ENCODE data around the gene PLXDC1.
A peak's percentile ranks its signal among the peaks of the same experiment; 100 is the strongest.

PLXDC1 gene

DNA sequence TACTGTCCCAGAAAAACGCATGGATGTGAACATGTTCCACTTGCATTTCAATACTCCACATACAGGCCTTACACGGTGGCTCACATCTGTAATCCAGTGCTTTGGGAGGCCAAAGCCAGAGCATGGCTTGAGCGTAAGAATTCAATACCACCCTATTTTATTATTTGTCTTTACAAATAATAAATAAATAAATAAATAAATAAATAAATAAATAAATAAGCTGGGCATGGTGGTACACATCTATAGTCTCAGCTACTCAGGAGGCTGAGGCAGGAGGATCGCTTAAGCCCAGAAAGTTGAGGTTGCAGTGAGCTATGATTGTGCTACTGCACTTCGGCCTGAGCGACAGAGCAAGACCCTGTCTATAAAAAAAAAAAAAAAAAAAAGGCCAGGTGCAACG, 53.9 kb downstream of the PLXDC1 start:
- Mint-ChIP-seq H3K4me3 (no peak overlapping the region), H3K27ac (no peak overlapping the region), H3K4me1 (peaks cover 46 to 60% of the 10 kb centered on the region in 2 donors), H3K36me3 (no peaks in the 10 kb centered on the region), H3K9me3 (no peaks in the 10 kb centered on the region), H3K27me3 (peaks cover 17% of the 10 kb centered on the region in 2 donors)
- DNase-seq (no peak), ATAC-seq (replicated peaks) (no peak)

DNA sequence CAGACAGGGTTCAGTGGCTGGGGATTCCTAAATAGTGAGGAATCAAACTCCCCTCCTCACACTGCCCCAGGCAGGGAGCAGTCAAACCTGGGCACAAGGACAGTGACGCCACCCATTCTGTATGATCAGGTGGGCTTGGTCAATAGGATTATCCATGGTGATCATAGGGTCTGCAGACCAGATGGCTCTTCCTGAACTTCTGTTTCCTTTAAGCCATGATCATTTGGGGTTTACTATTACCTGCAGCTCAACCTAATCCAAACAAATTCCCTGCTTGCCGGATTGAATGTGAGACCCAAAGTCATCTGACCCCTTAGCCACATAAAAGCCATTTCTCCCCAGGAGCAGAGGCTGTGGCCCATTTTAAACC, 54.3 kb downstream of the PLXDC1 start:
- H3K4me3 Mint-ChIP-seq = no peak overlapping the region
- H3K9me3 Mint-ChIP-seq = no peaks in the 10 kb centered on the region
- no peak for ATAC-seq (replicated peaks)
- H3K27me3 Mint-ChIP-seq = peaks cover 17% of the 10 kb centered on the region in 2 donors
- no peaks in the 10 kb centered on the region for H3K36me3 Mint-ChIP-seq
- peaks cover 48 to 64% of the 10 kb centered on the region in 2 donors for H3K4me1 Mint-ChIP-seq
- no peak overlapping the region for H3K27ac Mint-ChIP-seq
- DNase-seq = no peak

DNA sequence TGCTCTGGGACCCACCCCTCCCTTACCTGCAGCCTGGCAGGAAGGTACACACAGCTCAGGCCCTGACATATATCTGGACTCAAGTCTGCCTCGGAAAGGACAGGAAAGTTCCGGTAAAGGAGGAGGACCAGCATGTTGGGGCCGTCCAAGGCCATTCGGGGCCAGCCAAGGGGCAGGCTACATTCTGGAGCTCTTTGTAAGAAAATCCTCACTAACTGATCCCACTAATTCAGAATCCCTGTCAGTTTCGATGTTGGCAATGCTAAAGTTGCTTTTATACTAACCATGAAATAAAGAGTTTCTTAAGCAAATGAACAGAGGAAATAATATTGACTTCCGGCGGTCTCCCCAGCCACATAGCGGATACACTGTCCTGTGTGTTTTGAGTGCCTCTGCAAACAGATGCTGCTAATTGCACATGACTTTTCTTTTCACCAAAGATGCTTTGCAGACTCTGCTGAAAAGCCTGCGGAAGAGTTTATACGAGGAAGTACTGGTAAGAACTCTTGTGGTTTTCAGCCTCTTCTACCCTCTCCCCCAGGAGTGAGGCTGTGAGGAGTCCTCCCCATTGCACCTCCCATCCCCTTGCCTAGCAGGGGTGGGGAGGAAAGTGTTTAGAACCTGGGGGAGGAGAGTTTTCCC, 54.8 kb downstream of the PLXDC1 start:
- Mint-ChIP-seq H3K27me3 (peaks cover 17% of the 10 kb centered on the region in 2 donors), H3K27ac (no peak overlapping the region), H3K4me3 (no peak overlapping the region), H3K4me1 (peaks cover 47 to 67% of the 10 kb centered on the region in 2 donors), H3K36me3 (no peaks in the 10 kb centered on the region), H3K9me3 (no peaks in the 10 kb centered on the region)
- ATAC-seq (replicated peaks) = no peak
- DNase-seq = no peak

DNA sequence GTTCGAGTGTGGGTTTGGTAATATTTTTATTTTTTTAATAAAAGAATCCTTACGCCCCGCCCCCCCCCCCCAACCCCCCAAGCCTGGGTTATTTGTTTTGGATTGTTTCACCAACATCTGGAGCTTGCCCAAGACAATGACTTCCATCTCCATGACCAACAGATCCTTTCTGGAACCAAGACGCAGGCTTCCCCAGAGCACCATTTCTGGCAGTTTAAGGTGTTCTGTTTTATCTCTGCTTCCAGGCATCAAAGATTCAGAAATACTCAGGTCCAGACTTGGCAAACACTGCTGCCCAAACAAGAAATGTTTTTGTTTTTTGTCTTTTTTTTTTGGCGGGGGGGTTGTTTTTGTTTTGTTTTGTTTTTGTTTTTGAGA, 56.1 kb downstream of the PLXDC1 start:
- ATAC-seq (replicated peaks) (no peak), DNase-seq (no peak)
- H3K4me1 Mint-ChIP-seq = peaks cover 49 to 66% of the 10 kb centered on the region in 2 donors
- no peak overlapping the region for H3K4me3 Mint-ChIP-seq
- no peaks in the 10 kb centered on the region for H3K9me3 Mint-ChIP-seq
- H3K27me3 Mint-ChIP-seq = peaks cover 17% of the 10 kb centered on the region in 2 donors
- H3K27ac Mint-ChIP-seq = no peak overlapping the region
- no peaks in the 10 kb centered on the region for H3K36me3 Mint-ChIP-seq

DNA sequence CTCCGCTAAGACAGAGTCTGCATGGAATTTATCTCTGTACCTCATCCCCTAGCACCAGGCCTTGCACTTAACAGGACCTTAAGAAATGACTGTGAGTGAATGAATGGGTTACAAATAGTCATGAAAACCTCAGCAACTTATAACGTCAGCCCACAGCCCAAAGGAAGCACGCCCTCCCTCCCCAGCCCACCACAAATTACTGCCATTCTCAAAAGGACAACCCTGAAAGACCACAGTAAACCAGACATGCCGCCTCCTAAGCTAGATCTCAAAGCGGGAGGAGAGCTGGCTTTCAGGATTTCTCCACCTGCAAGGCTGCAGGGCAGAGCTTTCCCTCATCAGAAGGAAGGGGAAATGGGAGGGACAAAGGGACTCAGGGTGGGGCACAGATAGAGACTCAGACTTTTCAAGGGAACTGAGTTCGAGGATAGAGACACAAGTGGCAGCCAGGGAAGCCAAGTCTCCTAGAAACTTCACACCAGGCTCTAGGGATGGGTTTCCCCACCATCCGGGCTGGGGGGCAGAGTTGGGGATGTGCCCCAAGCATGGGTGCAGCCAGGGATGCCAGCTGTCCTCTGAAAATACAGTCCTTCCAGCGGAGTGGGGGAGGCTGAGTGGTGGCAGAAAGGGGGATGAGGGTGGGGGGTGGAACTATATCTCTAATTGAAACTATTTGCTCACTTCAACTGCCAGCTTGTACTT, 56.7 kb downstream of the PLXDC1 start:
- Mint-ChIP-seq H3K27me3 (peaks cover 15 to 17% of the 10 kb centered on the region in 2 donors), H3K36me3 (no peaks in the 10 kb centered on the region), H3K27ac (no peak overlapping the region), H3K4me1 (peaks cover 47 to 64% of the 10 kb centered on the region in 2 donors), H3K4me3 (no peak overlapping the region), H3K9me3 (no peaks in the 10 kb centered on the region)
- ATAC-seq (replicated peaks) = no peak
- DNase-seq = no peak

DNA sequence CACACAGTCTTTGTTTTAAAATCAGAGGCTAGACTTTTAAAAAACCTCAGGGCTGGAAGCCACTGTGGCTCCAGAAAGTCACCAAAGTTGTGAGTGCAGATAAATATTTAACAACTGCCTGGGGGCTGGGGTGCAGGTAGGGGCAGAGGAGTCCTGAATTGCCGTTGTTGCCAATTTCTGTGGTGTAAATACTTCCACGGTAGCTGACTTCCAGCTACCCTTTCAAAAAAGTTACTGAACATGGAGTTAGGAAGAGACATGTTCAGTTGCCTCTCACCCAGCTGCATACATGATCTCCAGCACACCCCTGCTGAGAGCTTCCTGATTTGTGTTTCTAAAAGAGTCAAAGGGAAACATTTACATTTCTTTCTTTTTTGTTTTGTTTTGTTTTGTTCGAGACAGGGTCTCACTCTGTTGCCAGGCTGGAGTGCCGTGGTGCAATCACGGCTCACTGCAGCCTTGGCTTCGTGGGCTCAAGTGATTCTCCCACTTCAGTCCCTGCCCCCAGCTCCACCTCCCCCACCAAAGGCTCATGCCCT, 58.7 kb downstream of the PLXDC1 start:
- no peaks in the 10 kb centered on the region for H3K36me3 Mint-ChIP-seq
- no peaks in the 10 kb centered on the region for H3K9me3 Mint-ChIP-seq
- peak overlapping the region; percentile 14 for H3K27ac Mint-ChIP-seq
- ATAC-seq (replicated peaks) (peak; percentile 48 to 59), DNase-seq (no peak)
- H3K27me3 Mint-ChIP-seq = no peaks in the 10 kb centered on the region
- peak overlapping the region; percentile 17 for H3K4me3 Mint-ChIP-seq
- peaks cover 32 to 45% of the 10 kb centered on the region in 2 donors for H3K4me1 Mint-ChIP-seq

DNA sequence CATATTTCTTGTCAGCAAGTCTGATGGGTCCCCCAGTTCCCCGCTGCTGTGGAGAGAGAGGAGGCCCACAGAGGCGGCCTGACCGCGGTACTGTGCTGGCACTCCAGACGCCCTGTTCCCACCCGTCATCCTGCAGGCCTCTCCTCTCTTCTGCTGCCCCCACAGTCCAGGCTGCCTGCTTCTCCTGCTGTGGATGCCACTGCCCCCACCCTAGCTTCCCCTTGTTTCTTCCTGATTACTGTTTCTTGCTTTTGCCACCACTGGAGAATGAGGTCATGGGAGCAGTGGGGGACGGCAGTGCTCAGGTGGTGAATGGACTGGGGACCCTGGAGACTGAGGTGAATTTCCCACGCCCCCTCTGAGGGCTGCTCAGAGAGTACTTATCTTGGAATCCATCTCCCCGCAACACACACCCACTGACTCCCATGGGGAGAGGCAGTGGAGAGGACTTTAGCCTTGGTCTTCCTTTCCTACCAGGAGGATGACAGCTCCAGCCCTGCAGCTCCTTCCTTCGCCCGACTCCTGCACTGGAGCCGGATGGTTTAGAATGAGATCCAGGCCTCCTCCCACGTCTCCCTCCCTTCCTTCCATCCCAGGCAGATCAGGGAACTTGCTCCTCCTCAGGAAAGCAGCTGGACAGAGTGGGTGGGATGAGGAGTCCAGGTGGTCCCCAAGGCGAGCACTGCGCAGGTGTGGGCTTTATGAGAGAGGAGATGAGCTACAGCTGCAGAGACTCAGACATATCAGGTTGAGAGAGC, 60.4 kb downstream of the PLXDC1 start:
- no peak overlapping the region for H3K27ac Mint-ChIP-seq
- H3K4me1 Mint-ChIP-seq = peaks cover 25 to 34% of the 10 kb centered on the region in 2 donors
- H3K9me3 Mint-ChIP-seq = no peaks in the 10 kb centered on the region
- no peaks in the 10 kb centered on the region for H3K36me3 Mint-ChIP-seq
- ATAC-seq (replicated peaks) (no peak), DNase-seq (no peak)
- H3K4me3 Mint-ChIP-seq = no peak overlapping the region
- H3K27me3 Mint-ChIP-seq = no peaks in the 10 kb centered on the region

DNA sequence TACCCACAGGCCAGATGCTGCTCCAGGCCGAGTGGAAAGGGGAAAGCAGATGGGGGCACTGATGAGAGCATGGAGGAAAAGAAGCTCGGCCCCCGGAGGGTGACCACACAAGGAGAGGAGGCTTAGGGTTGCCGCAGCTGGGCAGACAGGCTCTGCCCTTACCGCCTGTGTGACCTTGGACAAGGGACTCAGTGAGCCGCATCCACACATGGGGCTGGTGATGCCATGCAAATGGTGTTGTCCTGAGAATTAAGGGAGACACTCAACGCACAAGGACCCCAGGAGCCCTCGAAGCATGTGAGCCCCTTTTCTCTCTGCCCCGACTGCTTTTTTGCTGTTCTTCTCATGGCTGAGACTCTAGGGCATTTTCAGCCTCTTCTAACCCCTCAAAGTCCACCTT, 61.0 kb downstream of the PLXDC1 start:
- Mint-ChIP-seq H3K4me1 (peaks cover 20 to 29% of the 10 kb centered on the region in 2 donors), H3K36me3 (no peaks in the 10 kb centered on the region), H3K9me3 (no peaks in the 10 kb centered on the region), H3K27me3 (no peaks in the 10 kb centered on the region), H3K4me3 (no peak overlapping the region), H3K27ac (no peak overlapping the region)
- DNase-seq (no peak), ATAC-seq (replicated peaks) (no peak)

DNA sequence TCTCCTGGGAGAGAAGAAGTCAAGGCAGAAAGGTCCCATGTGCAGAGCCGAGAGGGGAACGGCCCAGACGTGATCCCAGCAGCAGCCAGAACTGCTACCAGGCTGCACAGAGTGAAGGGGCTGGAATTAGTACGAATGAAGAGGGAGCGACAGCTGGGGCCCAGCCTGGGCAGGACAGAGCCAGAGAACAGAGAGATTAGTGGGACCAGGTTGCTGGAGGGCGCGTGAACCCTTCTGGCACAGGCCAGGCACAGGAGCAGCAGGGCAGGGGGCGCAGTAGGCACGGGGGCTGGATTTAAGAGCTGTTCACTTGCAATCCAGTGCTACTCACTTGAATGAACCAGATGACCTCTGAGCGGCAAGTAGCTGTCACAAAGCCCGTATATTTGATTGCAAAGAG, 66.9 kb downstream of the PLXDC1 start:
- H3K4me1 Mint-ChIP-seq = no peaks in the 10 kb centered on the region
- H3K4me3 Mint-ChIP-seq = no peak overlapping the region
- no peaks in the 10 kb centered on the region for H3K9me3 Mint-ChIP-seq
- no peak for ATAC-seq (replicated peaks)
- no peak for DNase-seq
- no peak overlapping the region for H3K27ac Mint-ChIP-seq
- H3K36me3 Mint-ChIP-seq = no peaks in the 10 kb centered on the region
- H3K27me3 Mint-ChIP-seq = peaks cover 0 to 4% of the 10 kb centered on the region in 2 donors

DNA sequence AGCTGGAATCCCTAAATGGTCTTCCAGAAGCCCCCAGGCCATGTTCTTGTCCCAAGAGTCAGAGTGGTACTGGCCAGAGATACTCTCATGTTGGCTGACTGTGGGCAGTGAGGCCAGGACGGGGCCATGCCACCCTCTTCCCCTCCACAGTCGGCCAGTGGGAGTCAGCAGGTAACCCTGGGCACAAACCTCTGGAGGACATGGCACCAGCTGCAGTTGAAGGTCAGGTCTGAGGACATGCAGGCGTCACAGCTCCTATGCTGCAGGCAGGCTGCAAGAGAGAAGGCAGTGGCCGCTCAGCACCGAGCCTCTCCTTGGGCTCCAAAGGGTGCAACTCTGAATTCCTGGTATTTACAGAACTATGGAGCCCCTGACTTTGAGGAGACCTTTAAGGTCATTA, 68.2 kb downstream of the PLXDC1 start:
- H3K27me3 Mint-ChIP-seq = peaks cover 0 to 4% of the 10 kb centered on the region in 2 donors
- no peaks in the 10 kb centered on the region for H3K36me3 Mint-ChIP-seq
- no peak for DNase-seq
- ATAC-seq (replicated peaks) = no peak
- H3K27ac Mint-ChIP-seq = no peak overlapping the region
- no peak overlapping the region for H3K4me3 Mint-ChIP-seq
- H3K9me3 Mint-ChIP-seq = no peaks in the 10 kb centered on the region
- no peaks in the 10 kb centered on the region for H3K4me1 Mint-ChIP-seq

DNA sequence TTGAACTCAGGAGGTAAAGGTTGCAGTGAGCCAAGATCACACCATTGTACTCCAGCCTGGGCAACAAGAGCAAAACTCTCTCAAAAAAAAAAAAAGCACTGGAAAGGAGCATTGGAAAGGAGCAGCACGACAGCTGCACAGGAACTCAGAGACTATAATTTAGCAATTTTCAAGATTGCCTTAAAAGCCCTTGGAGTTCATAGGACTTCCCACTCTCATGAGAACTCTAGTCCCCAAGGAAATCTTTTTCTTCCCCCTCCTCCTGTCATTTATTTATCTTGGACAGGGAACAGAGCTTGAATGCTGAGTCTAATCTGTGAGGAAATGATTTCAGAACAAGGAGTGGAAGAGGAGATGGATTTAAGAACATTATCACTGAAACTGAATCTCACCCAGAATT, 69.0 kb downstream of the PLXDC1 start:
- ATAC-seq (replicated peaks) (no peak), DNase-seq (no peak)
- Mint-ChIP-seq H3K36me3 (no peaks in the 10 kb centered on the region), H3K4me3 (no peak overlapping the region), H3K9me3 (no peaks in the 10 kb centered on the region), H3K27ac (no peak overlapping the region), H3K4me1 (no peaks in the 10 kb centered on the region), H3K27me3 (peaks cover 0 to 4% of the 10 kb centered on the region in 2 donors)

DNA sequence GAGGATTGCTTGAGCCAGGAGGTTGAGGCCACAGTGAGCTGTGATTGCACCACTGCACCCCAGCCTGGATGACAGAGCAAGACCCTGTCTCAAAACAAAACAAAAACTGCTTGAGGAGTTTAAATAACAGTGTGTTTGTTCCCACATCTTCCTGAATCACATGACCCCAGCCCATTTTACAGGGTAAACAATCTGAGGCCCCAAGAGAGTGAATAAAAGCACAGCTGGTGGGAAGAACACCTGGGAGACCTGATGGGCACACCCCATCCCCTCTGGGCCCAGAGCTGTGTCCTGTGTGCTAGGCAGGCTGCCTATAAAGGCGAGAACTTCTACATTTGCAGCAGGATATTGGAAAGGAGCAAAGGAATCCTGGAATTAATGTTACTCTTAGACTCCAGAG, 69.6 kb downstream of the PLXDC1 start:
- Mint-ChIP-seq H3K4me1 (no peaks in the 10 kb centered on the region), H3K4me3 (no peak overlapping the region), H3K27me3 (peaks cover 0 to 4% of the 10 kb centered on the region in 2 donors), H3K27ac (no peak overlapping the region), H3K9me3 (no peaks in the 10 kb centered on the region), H3K36me3 (no peaks in the 10 kb centered on the region)
- no peak for DNase-seq
- no peak for ATAC-seq (replicated peaks)

DNA sequence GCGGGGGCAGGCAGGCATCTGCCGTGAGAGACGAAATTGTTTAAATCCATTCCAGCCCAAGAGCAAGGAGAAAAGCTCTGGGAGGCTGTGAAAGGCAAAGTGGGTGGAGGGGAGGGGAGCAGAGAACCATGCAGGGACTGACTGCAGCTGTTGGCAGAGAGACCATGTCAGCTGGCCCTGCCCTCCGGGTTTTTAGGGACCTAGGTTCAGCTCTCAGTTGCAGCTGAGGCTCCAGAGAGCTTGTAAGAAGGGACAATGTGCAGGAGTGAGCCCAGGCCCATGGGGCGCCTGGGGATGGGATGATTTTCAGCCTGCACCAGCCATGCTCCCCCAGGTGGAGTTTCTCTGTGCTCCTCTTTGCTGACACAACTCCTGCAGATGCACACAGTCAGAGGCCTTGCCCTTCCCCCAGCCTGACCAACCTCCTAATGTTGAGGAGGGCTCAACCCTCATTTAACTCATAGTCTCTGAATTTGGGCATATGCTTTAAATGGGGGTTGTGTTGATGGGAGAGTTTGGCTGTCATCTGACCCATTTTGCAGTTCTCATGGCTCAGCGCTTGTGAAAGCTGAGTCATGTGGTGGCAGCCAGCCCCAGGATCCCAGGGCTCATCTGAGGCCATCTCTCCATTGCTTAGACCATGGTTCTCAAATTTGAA, 70.9 kb downstream of the PLXDC1 start:
- H3K9me3 Mint-ChIP-seq = no peaks in the 10 kb centered on the region
- H3K27me3 Mint-ChIP-seq = peaks cover 0 to 4% of the 10 kb centered on the region in 2 donors
- H3K4me1 Mint-ChIP-seq = no peaks in the 10 kb centered on the region
- no peak for DNase-seq
- no peak for ATAC-seq (replicated peaks)
- H3K36me3 Mint-ChIP-seq = no peaks in the 10 kb centered on the region
- no peak overlapping the region for H3K4me3 Mint-ChIP-seq
- H3K27ac Mint-ChIP-seq = no peak overlapping the region

DNA sequence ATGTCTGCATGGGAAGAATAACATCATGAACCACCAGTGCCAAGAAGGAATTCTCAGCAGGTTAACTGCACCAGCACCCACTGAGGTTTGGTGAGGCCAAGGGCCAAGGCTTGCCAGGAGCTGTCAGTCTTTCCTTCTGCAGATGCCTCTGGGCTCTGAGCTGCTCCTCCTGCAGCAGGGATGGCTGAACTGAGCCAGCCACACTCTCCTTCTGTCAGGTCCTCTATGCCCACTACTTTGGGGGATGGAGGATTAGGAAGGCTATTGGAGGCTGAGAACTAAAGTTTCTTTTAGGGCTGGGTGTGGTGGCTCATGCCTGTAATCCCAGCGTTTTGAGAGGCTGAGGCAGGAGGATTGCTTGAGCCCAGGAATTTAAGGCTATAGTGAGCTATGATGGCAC, 71.6 kb downstream of the PLXDC1 start:
- H3K27me3 Mint-ChIP-seq = peaks cover 0 to 10% of the 10 kb centered on the region in 2 donors
- no peak for DNase-seq
- no peak overlapping the region for H3K4me3 Mint-ChIP-seq
- H3K27ac Mint-ChIP-seq = no peak overlapping the region
- no peaks in the 10 kb centered on the region for H3K9me3 Mint-ChIP-seq
- H3K36me3 Mint-ChIP-seq = no peaks in the 10 kb centered on the region
- ATAC-seq (replicated peaks) = no peak
- no peaks in the 10 kb centered on the region for H3K4me1 Mint-ChIP-seq
